Activated CD8-positive, alpha-beta memory T cell treated with anti-CD3 and anti-CD28 coated beads for 24 hours (primary cell): ENCODE results near the gene YJEFN3.

ENCODE experiments used
- DNase-seq: peaks from one replicate; pipeline ENCODE4 v3.0.0-alpha.2; 2020

The YJEFN3 gene

GRCh38 chr19:19524053-19524452, 4.7 kb upstream of the YJEFN3 start:
- DNase-seq: no peak

- DNase-seq: no peak
Observed at GRCh38 chr19:19525611-19526380, 2.9 kb upstream of the YJEFN3 start.

GRCh38 chr19:19526581-19527370, 1.9 kb upstream of the YJEFN3 start:
- no peak for DNase-seq

- no peak for DNase-seq
Observed at GRCh38 chr19:19527371-19527656, 1.4 kb upstream of the YJEFN3 start.

- no peak for DNase-seq
Observed at GRCh38 chr19:19527674-19528625, 761 bp upstream of the YJEFN3 start.

- DNase-seq: no peak
Observed at GRCh38 chr19:19529783-19530422, 1.2 kb downstream of the YJEFN3 start.

- no peak for DNase-seq
Observed at GRCh38 chr19:19530423-19530804, 1.7 kb downstream of the YJEFN3 start.

- no peak for DNase-seq
Observed at GRCh38 chr19:19530889-19531288, 2.2 kb downstream of the YJEFN3 start.

- DNase-seq: peak; percentile 96
Observed at GRCh38 chr19:19531951-19532805, 3.5 kb downstream of the YJEFN3 start.

GRCh38 chr19:19532806-19533701, 4.3 kb downstream of the YJEFN3 start:
- no peak for DNase-seq

- no peak for DNase-seq
Observed at GRCh38 chr19:19533841-19534240, 5.1 kb downstream of the YJEFN3 start.

GRCh38 chr19:19534556-19535265, 6.0 kb downstream of the YJEFN3 start:
- no peak for DNase-seq

GRCh38 chr19:19535311-19536191, 6.8 kb downstream of the YJEFN3 start:
- no peak for DNase-seq

- DNase-seq: no peak
Observed at GRCh38 chr19:19537075-19538048, 8.7 kb downstream of the YJEFN3 start.

GRCh38 chr19:19538061-19538784, 9.5 kb downstream of the YJEFN3 start, which contains the start of gene CILP2:
CILP2 (plus strand) TSS chr19:19538265; CDS start chr19:19538350, 85 bp downstream.
- peak; percentile 76 for DNase-seq

GRCh38 chr19:19538785-19539166, 10.1 kb downstream of the YJEFN3 start:
- no peak for DNase-seq

- DNase-seq: no peak
Observed at GRCh38 chr19:19539698-19540063, 11.0 kb downstream of the YJEFN3 start.
